Measurements from ENCODE around the gene TRAF3IP1. TPM values are rescaled to one million over a fixed set of nuclear protein-coding genes. Genes with fewer than 3 reads are reported as not detected.
"Not testable (repeated sequence)": the region's sequence is repeated elsewhere in the genome, so short reads cannot be mapped to it uniquely, and the experiment has no call there.

Gene TRAF3IP1
- total and polyA plus RNA-seq, 4 donors, result 14.4 to 21.5 (median 18.4) TPM

DNA sequence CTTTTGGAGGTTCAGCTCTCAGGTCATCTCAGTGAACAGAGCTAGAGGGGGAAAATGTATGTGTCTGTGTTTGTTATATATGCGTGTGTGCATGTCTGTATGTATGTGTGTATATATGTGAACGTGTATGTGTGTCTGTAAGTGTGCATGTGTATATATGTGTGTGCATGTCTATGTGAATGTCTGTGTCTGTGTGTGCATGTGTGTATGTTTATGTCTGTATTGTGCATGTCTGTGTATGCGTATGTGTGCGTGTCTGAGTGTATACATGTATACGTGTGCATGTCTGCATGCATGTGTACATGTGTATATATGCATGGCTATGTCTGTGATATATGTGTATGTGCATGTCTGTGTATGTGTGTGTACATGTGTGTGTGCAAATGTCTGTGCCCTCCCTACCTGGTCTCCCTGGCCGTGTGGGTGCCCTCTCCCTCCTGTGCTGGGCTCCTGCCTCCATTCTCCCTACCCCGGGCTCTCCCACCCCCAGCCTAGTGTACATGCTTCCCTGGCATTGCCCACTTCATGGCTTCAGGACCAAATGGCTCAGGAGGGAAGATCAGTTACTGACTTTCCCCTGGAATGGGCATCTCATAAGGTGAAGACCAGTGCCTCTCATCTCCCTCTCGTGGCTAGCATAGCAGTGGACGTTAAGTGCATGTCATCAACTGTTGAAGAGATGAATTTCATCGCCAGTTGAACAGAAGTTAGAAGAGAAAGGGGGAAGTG, 49.9 kb downstream of the TRAF3IP1 start:
- ATAC-seq (ENCODE audit: low FRiP score) (peak; percentile 26), DNase-seq (no peak)
- no peaks in the 10 kb centered on the region for H3K9me3 ChIP-seq (ENCODE audit: control insufficient read depth, low read length)
- no peaks in the 10 kb centered on the region for H3K36me3 ChIP-seq (ENCODE audit: control insufficient read depth in 1 of 2, insufficient read depth in 2 of 2, low read length in 1 of 2)
- H3K27me3 ChIP-seq (ENCODE audit: control insufficient read depth in 1 of 2, insufficient read depth in 2 of 2, low read length in 1 of 2), result no peaks in the 10 kb centered on the region
- H3K4me3 ChIP-seq (ENCODE audit: low read length in 2 of 2), result no peak overlapping the region
- WGBS, 2 donors, result 74 to 81% methylated on average over 10 of the region's 10 CpGs
- intact Hi-C loops (cut with DNase I), result loop anchor here (2.0 to 10.0 kb wide), 5 partner anchors 93 to 417 kb away; no protein-coding TSS in a partner anchor
- no peaks in the 10 kb centered on the region for H3K4me1 ChIP-seq (ENCODE audit: control insufficient read depth in 1 of 2, insufficient read depth in 2 of 2, low read length in 2 of 2)
- no peak overlapping the region for H3K27ac ChIP-seq (ENCODE audit: low read depth in 1 of 2, low read length in 2 of 2)

- 21 to 26% methylated on average over 10 of the region's 10 CpGs for WGBS, 2 donors
Measured at GRCh38 chr2:238370823-238371372, 50.6 kb downstream of the TRAF3IP1 start.

DNA sequence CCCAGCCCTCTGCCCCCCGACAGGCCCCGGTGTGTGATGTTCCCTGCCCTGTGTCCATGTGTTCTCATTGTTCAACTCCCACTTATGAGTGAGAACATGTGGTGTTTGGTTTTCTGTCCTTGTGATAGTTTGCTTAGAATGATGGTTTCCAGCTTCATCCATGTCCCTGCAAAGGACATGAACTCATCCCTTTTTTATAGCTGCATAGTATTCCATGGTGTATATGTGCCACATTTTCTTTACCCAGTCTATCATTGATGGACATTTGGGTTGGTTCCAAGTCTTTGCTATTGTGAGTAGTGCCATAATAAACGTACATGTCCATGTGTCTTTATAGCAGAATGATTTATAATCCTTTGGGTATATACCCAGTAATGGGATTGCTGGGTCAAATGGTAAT, 52.0 kb downstream of the TRAF3IP1 start:
- DNase-seq; ATAC-seq (ENCODE audit: low FRiP score); H3K27me3 ChIP-seq (ENCODE audit: control insufficient read depth in 1 of 2, insufficient read depth in 2 of 2, low read length in 1 of 2); H3K27ac ChIP-seq (ENCODE audit: low read depth in 1 of 2, low read length in 2 of 2); H3K4me3 ChIP-seq (ENCODE audit: low read length in 2 of 2); H3K9me3 ChIP-seq (ENCODE audit: control insufficient read depth, low read length); H3K4me1 ChIP-seq (ENCODE audit: control insufficient read depth in 1 of 2, insufficient read depth in 2 of 2, low read length in 2 of 2); H3K36me3 ChIP-seq (ENCODE audit: control insufficient read depth in 1 of 2, insufficient read depth in 2 of 2, low read length in 1 of 2): not testable (repeated sequence)
- intact Hi-C loops (cut with DNase I), result loop anchor here (5.0 to 10.0 kb wide), 4 partner anchors 225 to 415 kb away; no protein-coding TSS in a partner anchor
- WGBS, 2 donors, result 94 to 95% methylated on average over 3 of the region's 3 CpGs

More at GRCh38 chr2:238370823-238371372, 50.6 kb downstream of the TRAF3IP1 start:
- no peaks in the 10 kb centered on the region for H3K4me1 ChIP-seq (ENCODE audit: control insufficient read depth in 1 of 2, insufficient read depth in 2 of 2, low read length in 2 of 2)
- no peaks in the 10 kb centered on the region for H3K27me3 ChIP-seq (ENCODE audit: control insufficient read depth in 1 of 2, insufficient read depth in 2 of 2, low read length in 1 of 2)
- intact Hi-C loops (cut with DNase I), result loop anchor here (2.0 to 10.0 kb wide), 5 partner anchors 92 to 416 kb away; no protein-coding TSS in a partner anchor
- no peaks in the 10 kb centered on the region for H3K9me3 ChIP-seq (ENCODE audit: control insufficient read depth, low read length)
- DNase-seq (peak; percentile 73 to 85), ATAC-seq (ENCODE audit: low FRiP score) (peak; percentile 86)
- H3K4me3 ChIP-seq (ENCODE audit: low read length in 2 of 2), result no peak overlapping the region
- no peaks in the 10 kb centered on the region for H3K36me3 ChIP-seq (ENCODE audit: control insufficient read depth in 1 of 2, insufficient read depth in 2 of 2, low read length in 1 of 2)
- H3K27ac ChIP-seq (ENCODE audit: low read depth in 1 of 2, low read length in 2 of 2), result no peak overlapping the region

DNA sequence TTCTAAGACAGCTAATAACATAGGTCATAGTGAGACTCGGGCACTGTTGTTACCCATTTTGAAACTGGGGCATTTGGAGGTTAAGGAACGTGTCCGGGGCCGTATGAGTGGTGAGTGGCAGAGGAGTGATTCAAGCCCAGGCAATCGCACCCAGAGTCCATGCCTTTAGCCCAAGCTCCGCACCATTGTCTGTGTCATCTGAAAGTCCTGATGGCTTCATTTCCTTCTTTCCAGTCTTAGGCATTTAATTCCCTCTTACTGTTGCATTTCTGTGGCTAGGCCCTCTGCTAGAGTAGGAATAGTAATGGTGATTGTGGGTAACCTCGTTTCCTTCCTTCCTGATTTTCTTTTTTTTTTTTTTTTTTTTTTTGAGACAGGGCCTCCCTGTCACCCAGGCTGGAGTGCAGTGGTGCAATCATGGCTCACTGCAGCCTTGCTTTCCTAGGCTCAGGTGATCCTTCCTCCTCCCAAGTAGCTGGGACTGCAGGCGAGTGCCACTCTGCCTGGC, 56.6 kb downstream of the TRAF3IP1 start:
- WGBS, 2 donors, result 91 to 95% methylated on average over 8 of the region's 8 CpGs
- intact Hi-C loops (cut with DNase I), result loop anchor here in 1 of 2 donors (10.0 kb wide), 1 partner anchor 348 kb away; no protein-coding TSS in a partner anchor
- DNase-seq (no peak), ATAC-seq (ENCODE audit: low FRiP score) (no peak)
- H3K27ac ChIP-seq (ENCODE audit: low read depth in 1 of 2, low read length in 2 of 2), result no peak overlapping the region
- H3K4me1 ChIP-seq (ENCODE audit: control insufficient read depth in 1 of 2, insufficient read depth in 2 of 2, low read length in 2 of 2), result no peaks in the 10 kb centered on the region
- H3K27me3 ChIP-seq (ENCODE audit: control insufficient read depth in 1 of 2, insufficient read depth in 2 of 2, low read length in 1 of 2), result no peaks in the 10 kb centered on the region
- H3K4me3 ChIP-seq (ENCODE audit: low read length in 2 of 2), result no peak overlapping the region
- no peaks in the 10 kb centered on the region for H3K9me3 ChIP-seq (ENCODE audit: control insufficient read depth, low read length)
- no peaks in the 10 kb centered on the region for H3K36me3 ChIP-seq (ENCODE audit: control insufficient read depth in 1 of 2, insufficient read depth in 2 of 2, low read length in 1 of 2)

DNA sequence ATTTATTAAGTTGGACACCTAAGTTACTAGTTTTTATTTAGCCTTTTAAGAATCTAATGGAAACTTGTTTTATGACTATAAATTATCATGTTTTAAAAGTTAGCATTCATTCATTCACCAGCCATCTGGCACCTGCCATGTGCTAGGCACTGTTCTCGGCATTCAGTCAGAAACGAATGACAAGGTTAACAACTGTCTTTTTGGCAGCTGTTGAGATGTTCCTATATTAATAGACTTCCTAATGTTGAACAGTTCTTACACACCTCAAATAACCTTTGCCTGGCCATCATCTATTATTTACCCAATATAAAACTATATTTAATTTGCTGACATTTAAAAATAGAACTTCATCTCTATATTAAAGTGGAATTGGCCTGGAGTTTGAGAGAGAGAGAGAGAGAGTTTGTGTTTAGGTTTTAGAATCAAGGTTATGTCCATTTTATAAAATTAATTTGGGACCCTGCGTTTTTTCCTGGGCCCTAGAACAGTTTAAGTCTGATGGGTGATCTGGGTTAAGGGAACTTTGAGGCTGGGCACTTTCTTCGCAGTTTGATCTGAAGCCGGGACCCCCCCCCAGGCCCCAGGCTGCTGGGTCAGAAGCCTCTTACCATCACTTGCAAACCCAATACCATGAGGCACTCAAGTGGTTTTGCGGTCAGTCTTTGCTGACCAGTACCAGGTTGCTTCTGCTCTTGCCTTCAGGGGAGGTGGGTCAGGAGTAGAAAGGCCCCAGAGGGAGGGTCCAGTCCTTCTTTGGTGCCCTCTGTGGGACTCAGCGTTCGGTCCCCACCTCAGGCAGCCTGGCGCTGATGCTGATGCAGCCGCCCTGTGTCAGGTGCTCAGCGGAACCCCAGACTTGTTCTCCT, 58.1 kb downstream of the TRAF3IP1 start:
- H3K9me3 ChIP-seq (ENCODE audit: control insufficient read depth, low read length), result no peaks in the 10 kb centered on the region
- intact Hi-C loops (cut with DNase I), result loop anchor here in 1 of 2 donors (10.0 kb wide), 1 partner anchor 346 kb away; no protein-coding TSS in a partner anchor
- H3K4me1 ChIP-seq (ENCODE audit: control insufficient read depth in 1 of 2, insufficient read depth in 2 of 2, low read length in 2 of 2), result no peaks in the 10 kb centered on the region
- DNase-seq (no peak), ATAC-seq (ENCODE audit: low FRiP score) (no peak)
- H3K27me3 ChIP-seq (ENCODE audit: control insufficient read depth in 1 of 2, insufficient read depth in 2 of 2, low read length in 1 of 2), result no peaks in the 10 kb centered on the region
- H3K36me3 ChIP-seq (ENCODE audit: control insufficient read depth in 1 of 2, insufficient read depth in 2 of 2, low read length in 1 of 2), result no peaks in the 10 kb centered on the region
- 76% methylated on average over 10 to 11 of the region's 11 CpGs for WGBS, 2 donors
- no peak overlapping the region for H3K4me3 ChIP-seq (ENCODE audit: low read length in 2 of 2)
- peak overlapping the region; percentile 45 to 78 for H3K27ac ChIP-seq (ENCODE audit: low read depth in 1 of 2, low read length in 2 of 2)

GRCh38 chr2:238379096-238379810, 58.9 kb downstream of the TRAF3IP1 start:
- Histone ChIP-seq H3K27ac (ENCODE audit: low read depth in 1 of 2, low read length in 2 of 2) (peak overlapping the region; percentile 45 to 78), H3K4me1 (ENCODE audit: control insufficient read depth in 1 of 2, insufficient read depth in 2 of 2, low read length in 2 of 2) (no peaks in the 10 kb centered on the region), H3K9me3 (ENCODE audit: control insufficient read depth, low read length) (no peaks in the 10 kb centered on the region), H3K27me3 (ENCODE audit: control insufficient read depth in 1 of 2, insufficient read depth in 2 of 2, low read length in 1 of 2) (no peaks in the 10 kb centered on the region), H3K4me3 (ENCODE audit: low read length in 2 of 2) (no peak overlapping the region), H3K36me3 (ENCODE audit: control insufficient read depth in 1 of 2, insufficient read depth in 2 of 2, low read length in 1 of 2) (no peaks in the 10 kb centered on the region)
- intact Hi-C loops (cut with DNase I), result loop anchor here in 1 of 2 donors (10.0 kb wide), 1 partner anchor 346 kb away; no protein-coding TSS in a partner anchor
- DNase-seq (peak in 1 of 2 donors; percentile 79), ATAC-seq (ENCODE audit: low FRiP score) (peak; percentile 65)
- 39 to 45% methylated on average over 15 of the region's 15 CpGs for WGBS, 2 donors

GRCh38 chr2:238380336-238380735, 60.0 kb downstream of the TRAF3IP1 start:
- Histone ChIP-seq H3K36me3 (ENCODE audit: control insufficient read depth in 1 of 2, insufficient read depth in 2 of 2, low read length in 1 of 2) (no peaks in the 10 kb centered on the region), H3K27ac (ENCODE audit: low read depth in 1 of 2, low read length in 2 of 2) (peak overlapping the region in 1 of 2 donors; percentile 39), H3K4me1 (ENCODE audit: control insufficient read depth in 1 of 2, insufficient read depth in 2 of 2, low read length in 2 of 2) (no peaks in the 10 kb centered on the region), H3K9me3 (ENCODE audit: control insufficient read depth, low read length) (no peaks in the 10 kb centered on the region), H3K4me3 (ENCODE audit: low read length in 2 of 2) (no peak overlapping the region), H3K27me3 (ENCODE audit: control insufficient read depth in 1 of 2, insufficient read depth in 2 of 2, low read length in 1 of 2) (no peaks in the 10 kb centered on the region)
- 85 to 86% methylated on average over 7 of the region's 7 CpGs for WGBS, 2 donors
- ATAC-seq (ENCODE audit: low FRiP score) (no peak), DNase-seq (no peak)
- intact Hi-C loops (cut with DNase I), result loop anchor here in 1 of 2 donors (5.0 kb wide), 1 partner anchor 42 kb away; no protein-coding TSS in a partner anchor

DNA sequence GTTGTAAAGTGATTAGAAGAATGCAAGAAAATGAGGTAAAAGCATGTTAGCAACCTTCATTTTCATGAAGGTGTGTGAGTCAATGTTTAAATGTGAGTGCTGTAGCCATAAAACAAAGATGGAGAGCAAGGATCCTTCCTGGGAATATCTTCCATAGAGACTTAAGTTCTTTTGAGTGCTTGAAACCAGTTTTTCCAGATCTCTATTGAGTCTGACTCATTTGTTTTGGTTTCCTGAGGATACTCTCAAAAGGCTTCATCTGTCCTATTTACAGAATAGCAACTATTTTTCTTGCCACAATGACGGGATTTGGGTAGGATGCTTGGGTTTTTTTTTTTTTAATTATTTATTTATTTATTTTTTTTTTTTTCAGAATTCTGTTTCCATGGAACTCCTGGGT, 60.5 kb downstream of the TRAF3IP1 start:
- Histone ChIP-seq H3K9me3 (ENCODE audit: control insufficient read depth, low read length) (no peaks in the 10 kb centered on the region), H3K27ac (ENCODE audit: low read depth in 1 of 2, low read length in 2 of 2) (no peak overlapping the region), H3K4me1 (ENCODE audit: control insufficient read depth in 1 of 2, insufficient read depth in 2 of 2, low read length in 2 of 2) (no peaks in the 10 kb centered on the region), H3K4me3 (ENCODE audit: low read length in 2 of 2) (no peak overlapping the region), H3K36me3 (ENCODE audit: control insufficient read depth in 1 of 2, insufficient read depth in 2 of 2, low read length in 1 of 2) (no peaks in the 10 kb centered on the region), H3K27me3 (ENCODE audit: control insufficient read depth in 1 of 2, insufficient read depth in 2 of 2, low read length in 1 of 2) (no peaks in the 10 kb centered on the region)
- ATAC-seq (ENCODE audit: low FRiP score), result no peak
- WGBS, 2 donors, result 16 to 19% methylated on average over 1 of the region's 1 CpG
- DNase-seq, result no peak
- intact Hi-C loops (cut with DNase I), result loop anchor here in 1 of 2 donors (5.0 kb wide), 1 partner anchor 42 kb away; no protein-coding TSS in a partner anchor
